NCI-H1048 (cell line): ENCODE results near the gene RNF187.

Experiments used
- DNase-seq: peaks from one replicate; lab custom pipeline; 2025; lab: John Stamatoyannopoulos, UW

The RNF187 gene

DNA sequence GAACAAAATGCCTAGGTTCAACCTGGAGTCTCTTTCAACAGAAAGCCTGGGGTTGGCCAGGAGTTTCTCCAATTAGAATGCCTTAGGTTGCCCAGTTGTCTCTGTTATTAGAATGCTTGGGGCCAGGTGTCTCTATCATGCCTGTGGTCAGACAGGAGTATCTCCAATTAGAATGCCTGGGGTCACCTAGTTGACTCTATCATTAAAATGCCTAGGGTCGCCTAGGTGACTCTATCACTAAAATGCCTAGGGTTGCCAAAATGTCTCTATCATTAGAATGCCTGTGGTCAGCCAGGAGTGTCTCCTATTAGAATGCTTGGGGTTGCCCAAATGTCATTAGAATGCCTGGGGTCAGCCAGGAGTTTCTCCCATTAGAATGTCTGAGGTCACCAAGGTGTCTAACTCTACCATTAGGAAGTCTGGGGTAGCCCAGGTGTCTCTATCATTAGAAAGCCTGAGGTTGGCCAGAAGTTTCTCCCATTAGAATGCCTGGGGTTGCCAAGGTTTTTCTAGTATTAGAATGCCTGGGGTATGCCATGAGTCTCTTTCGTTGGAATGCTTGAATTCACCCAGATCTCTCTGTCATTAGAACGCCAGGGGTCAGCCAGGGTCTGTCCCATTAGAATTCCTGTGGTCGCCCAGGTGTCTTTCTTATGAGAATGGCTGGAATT lies 57.9 kb downstream of the RNF187 start:
- no peak for DNase-seq
